Measurements from ENCODE around the gene IGFN1.

Gene IGFN1

GRCh38 chr1:201220388-201220715 lies 29.7 kb downstream of the IGFN1 start:
- DNase-seq (ENCODE audit: low read depth): no peak
- no peak for TF ChIP-seq CTCF (conservative IDR thresholded peaks at IDR 0.05; ENCODE audit: low read depth, low read length)
- H3K4me3 ChIP-seq (ENCODE audit: low read length): no peak overlapping the region

GRCh38 chr1:201221201-201221846 lies 30.7 kb downstream of the IGFN1 start:
- no peak for TF ChIP-seq CTCF (conservative IDR thresholded peaks at IDR 0.05; ENCODE audit: low read depth, low read length)
- H3K4me3 ChIP-seq (ENCODE audit: low read length): no peak overlapping the region
- no peak for DNase-seq (ENCODE audit: low read depth)

GRCh38 chr1:201222125-201222524 lies 31.5 kb downstream of the IGFN1 start:
- no peak overlapping the region for H3K4me3 ChIP-seq (ENCODE audit: low read length)
- TF ChIP-seq CTCF (conservative IDR thresholded peaks at IDR 0.05; ENCODE audit: low read depth, low read length): no peak
- no peak for DNase-seq (ENCODE audit: low read depth)

- TF ChIP-seq CTCF (conservative IDR thresholded peaks at IDR 0.05; ENCODE audit: low read depth, low read length): no peak
- H3K4me3 ChIP-seq (ENCODE audit: low read length): no peak overlapping the region
- no peak for DNase-seq (ENCODE audit: low read depth)
Observed at GRCh38 chr1:201223852-201224665, 33.4 kb downstream of the IGFN1 start.

GRCh38 chr1:201224666-201225370 lies 34.2 kb downstream of the IGFN1 start:
- no peak for DNase-seq (ENCODE audit: low read depth)
- no peak overlapping the region for H3K4me3 ChIP-seq (ENCODE audit: low read length)
- TF ChIP-seq CTCF (conservative IDR thresholded peaks at IDR 0.05; ENCODE audit: low read depth, low read length): no peak

- DNase-seq (ENCODE audit: low read depth): no peak
Observed at GRCh38 chr1:201226178-201226514, 35.5 kb downstream of the IGFN1 start.

More at GRCh38 chr1:201226178-201226514, 35.5 kb downstream of the IGFN1 start:
- TF ChIP-seq CTCF (conservative IDR thresholded peaks at IDR 0.05; ENCODE audit: low read depth, low read length): no peak
- no peak overlapping the region for H3K4me3 ChIP-seq (ENCODE audit: low read length)

Measured in retinal pigment epithelial cell (primary cell).